Stimulated activated CD8-positive, alpha-beta memory T cell treated with anti-CD3 and anti-CD28 coated beads, Interleukin-15, amount 100 ng/mL, for 24 hours (primary cell): ENCODE data around the gene ZNF701.
"Not testable (repeated sequence)": the region's sequence is repeated elsewhere in the genome, so short reads cannot be mapped to it uniquely, and the experiment has no call there.

ENCODE experiments used
- DNase-seq: peaks from one replicate; pipeline ENCODE4 v3.0.0-alpha.2; 2020; ENCODE audit warnings: low read depth

Gene ZNF701

GRCh38 chr19:52566588-52566987 is 3.5 kb upstream of the ZNF701 start:
- no peak for DNase-seq

- no peak for DNase-seq
These were observed 2.2 kb upstream of the ZNF701 start for GRCh38 chr19:52567921-52568320.

- not testable (repeated sequence) for DNase-seq
These were observed 468 bp upstream of the ZNF701 start for GRCh38 chr19:52569638-52569999.

GRCh38 chr19:52584736-52585440 is 14.8 kb downstream of the ZNF701 start:
- no peak for DNase-seq

GRCh38 chr19:52585604-52586003 is 15.5 kb downstream of the ZNF701 start:
- no peak for DNase-seq

- no peak for DNase-seq
These were observed 20.6 kb downstream of the ZNF701 start for GRCh38 chr19:52590728-52591127.

- no peak for DNase-seq
These were observed 22.2 kb downstream of the ZNF701 start for GRCh38 chr19:52592301-52592700.

GRCh38 chr19:52593441-52593840 is 23.4 kb downstream of the ZNF701 start:
- not testable (repeated sequence) for DNase-seq

GRCh38 chr19:52599241-52599640 is 29.2 kb downstream of the ZNF701 start:
- DNase-seq: no peak

GRCh38 chr19:52600639-52601024 is 30.5 kb downstream of the ZNF701 start:
- no peak for DNase-seq

- peak; percentile 81 for DNase-seq
These were observed 31.2 kb downstream of the ZNF701 start for GRCh38 chr19:52601025-52601973.

GRCh38 chr19:52601974-52602366 is 31.9 kb downstream of the ZNF701 start:
- DNase-seq: not testable (repeated sequence)

- DNase-seq: no peak
These were observed 32.9 kb downstream of the ZNF701 start for GRCh38 chr19:52602941-52603340.

- DNase-seq: no peak
These were observed 33.6 kb downstream of the ZNF701 start for GRCh38 chr19:52603558-52604207.

GRCh38 chr19:52613299-52613906 is 43.3 kb downstream of the ZNF701 start:
- no peak for DNase-seq

GRCh38 chr19:52621376-52621775 is 51.3 kb downstream of the ZNF701 start:
- DNase-seq: no peak

- DNase-seq: no peak
These were observed 52.2 kb downstream of the ZNF701 start for GRCh38 chr19:52622261-52622660.

- DNase-seq: no peak
These were observed 56.8 kb downstream of the ZNF701 start for GRCh38 chr19:52626915-52627314.

GRCh38 chr19:52627441-52627840 is 57.4 kb downstream of the ZNF701 start:
- not testable (repeated sequence) for DNase-seq

- DNase-seq: no peak
These were observed 65.9 kb downstream of the ZNF701 start for GRCh38 chr19:52635786-52636570.
